Activated CD8-positive, alpha-beta memory T cell treated with anti-CD3 and anti-CD28 coated beads for 4 hours (primary cell): ENCODE results near the gene CNGA1.
"Not testable (repeated sequence)": the region's sequence is repeated elsewhere in the genome, so short reads cannot be mapped to it uniquely, and the experiment has no call there.

Source experiments
- DNase-seq, 2 donors: peaks; one replicate each; pipeline ENCODE4 v3.0.0-alpha.2; 2020; ENCODE audit warnings: low read depth in 2 of 2

CNGA1 gene

DNA sequence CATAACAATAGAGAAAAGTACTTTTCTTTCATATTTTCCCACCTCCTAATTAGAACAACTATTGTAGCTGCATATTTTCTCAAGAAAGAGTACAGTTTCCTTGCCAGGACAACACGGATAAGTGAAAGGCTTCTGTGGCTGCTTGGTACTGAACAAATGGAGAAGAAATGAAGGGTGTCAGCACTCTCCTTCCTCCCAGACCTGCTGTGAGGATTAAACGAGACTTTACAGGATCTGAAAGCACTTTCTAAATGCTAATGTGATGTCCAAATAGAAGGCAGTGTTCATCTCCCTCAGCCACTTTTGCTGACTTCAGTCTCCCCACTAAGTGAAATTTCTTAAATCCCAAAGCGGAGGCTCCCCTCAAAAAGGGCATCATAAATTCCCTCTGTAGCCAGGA lies 14.0 kb upstream of the CNGA1 start:
- no peak for DNase-seq

- no peak for DNase-seq
Measured at GRCh38 chr4:48028696-48029095, 12.2 kb upstream of the CNGA1 start.

GRCh38 chr4:48027653-48028052 lies 11.2 kb upstream of the CNGA1 start:
- DNase-seq = no peak

DNA sequence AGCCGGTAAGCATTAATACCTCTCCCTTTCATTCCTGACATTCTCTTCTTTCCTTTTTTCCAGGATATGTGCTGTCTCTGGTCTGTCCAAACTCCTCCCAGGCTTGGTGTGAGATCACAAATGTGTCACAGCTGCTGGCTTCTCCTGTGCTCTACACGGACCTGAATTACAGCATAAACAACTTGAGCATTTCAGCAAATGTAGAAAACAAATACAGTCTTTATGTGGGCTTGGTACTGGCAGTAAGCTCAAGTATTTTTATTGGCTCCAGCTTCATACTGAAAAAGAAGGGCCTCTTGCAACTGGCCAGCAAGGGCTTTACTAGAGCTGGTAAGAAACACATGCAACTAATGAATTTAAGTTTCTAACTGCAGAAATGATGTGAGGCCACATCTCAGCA lies 8.5 kb upstream of the CNGA1 start:
- no peak for DNase-seq

DNA sequence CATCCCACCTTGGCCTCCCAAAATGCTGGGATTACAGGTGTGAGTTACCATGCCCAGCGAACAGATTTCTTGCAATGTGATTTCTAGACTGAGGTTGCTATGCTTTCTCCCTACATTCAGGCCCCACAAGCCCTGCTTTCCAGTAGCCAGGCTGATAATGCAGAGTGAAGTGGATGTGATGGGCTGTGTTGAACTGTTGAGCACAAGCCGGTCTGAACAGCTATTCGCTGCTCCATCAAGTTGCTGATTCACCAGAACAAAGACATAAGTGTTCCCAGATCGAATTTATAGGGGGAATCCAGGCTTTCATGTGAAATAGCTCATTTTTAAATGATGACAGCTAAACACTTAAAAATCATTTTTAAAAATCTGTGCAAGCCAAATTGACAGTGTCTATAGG lies 8.0 kb upstream of the CNGA1 start:
- DNase-seq = no peak

GRCh38 chr4:48022192-48022799 lies 5.8 kb upstream of the CNGA1 start:
- no peak for DNase-seq

DNA sequence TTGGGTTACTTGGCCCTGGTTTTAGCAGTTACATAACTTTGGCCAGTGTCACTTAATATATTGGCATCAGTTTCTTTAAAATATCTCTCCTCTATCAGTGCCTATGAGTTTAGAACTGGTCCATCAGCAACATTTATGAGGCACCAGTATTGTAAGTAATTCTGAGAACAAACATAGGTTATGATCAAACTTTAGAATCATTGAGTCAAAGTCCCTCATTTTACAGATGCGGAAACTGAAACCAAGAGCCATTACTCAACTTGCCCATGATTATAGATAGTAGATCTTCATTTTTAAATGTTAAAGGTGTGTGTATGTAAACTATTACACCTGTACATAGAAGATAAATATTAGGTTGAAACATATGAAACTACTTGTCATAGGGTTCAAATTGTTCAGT lies 4.6 kb upstream of the CNGA1 start:
- no peak for DNase-seq

DNA sequence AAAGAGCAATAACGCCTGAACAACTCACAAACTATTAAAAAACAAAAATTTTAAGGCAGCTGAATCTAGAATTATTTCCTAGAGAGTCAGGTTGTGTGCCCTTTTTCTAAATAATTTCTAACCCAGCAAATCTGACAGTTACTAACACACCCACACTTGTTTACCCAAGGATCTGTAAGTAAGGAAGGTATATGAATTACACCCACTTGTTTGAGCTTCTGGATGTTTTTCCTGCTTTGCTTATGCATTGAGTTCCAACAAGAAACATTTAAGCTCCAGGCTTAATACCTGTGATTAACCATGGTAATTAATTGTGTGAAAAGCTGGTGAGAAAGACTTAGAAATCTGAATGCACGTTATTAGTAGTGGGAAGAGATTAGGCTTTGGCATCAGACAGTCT lies 1.6 kb upstream of the CNGA1 start:
- DNase-seq = no peak

- peak; percentile 17 to 26 for DNase-seq
Measured at GRCh38 chr4:48017108-48017571, 659 bp upstream of the CNGA1 start.

DNA sequence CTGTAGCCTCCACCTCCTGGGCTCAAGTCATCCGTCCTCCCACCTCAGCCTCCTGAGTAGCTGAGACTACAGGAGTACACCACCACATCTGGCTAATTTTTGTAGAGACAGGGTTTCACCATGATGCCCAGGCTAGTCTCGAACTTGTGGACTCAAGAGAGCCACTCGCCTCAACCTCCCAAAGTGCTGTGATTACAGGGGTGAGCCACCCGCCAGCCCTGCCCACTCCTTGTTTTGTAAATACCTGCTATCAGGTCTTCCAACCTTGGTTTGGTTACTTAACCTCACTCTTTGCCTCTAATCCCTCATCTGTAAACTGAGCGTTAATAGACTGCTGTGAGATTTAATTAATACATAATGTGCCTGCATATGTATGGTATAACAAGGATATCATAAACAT lies 803 bp downstream of the CNGA1 start:
- no peak for DNase-seq

- DNase-seq = no peak
Measured at GRCh38 chr4:48015216-48015615, 1.3 kb downstream of the CNGA1 start.

GRCh38 chr4:48012824-48013223 lies 3.7 kb downstream of the CNGA1 start:
- no peak for DNase-seq

GRCh38 chr4:48011722-48012121 lies 4.8 kb downstream of the CNGA1 start:
- DNase-seq = no peak

- DNase-seq = not testable (repeated sequence)
Measured at GRCh38 chr4:48010906-48011305, 5.6 kb downstream of the CNGA1 start.

- DNase-seq = no peak
Measured at GRCh38 chr4:48008021-48008596, 8.4 kb downstream of the CNGA1 start.

DNA sequence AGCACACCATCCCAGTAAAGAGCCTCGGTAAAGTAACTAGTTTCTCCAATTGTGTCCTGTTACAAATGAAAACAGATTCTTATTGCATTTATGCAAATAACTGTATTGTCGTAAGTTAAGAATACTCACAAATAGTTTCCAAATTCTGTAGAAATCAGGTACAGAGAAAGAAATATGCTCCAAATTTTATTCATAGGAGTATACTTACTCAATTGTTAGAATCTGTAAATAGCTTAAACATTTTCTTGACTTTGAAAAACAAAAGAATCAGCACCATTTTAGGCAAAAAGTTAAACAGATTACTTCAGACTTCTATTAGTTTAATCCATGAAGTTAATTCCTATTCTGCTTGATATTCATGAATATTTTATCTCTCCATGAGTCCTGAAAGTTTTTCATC lies 10.7 kb downstream of the CNGA1 start:
- no peak for DNase-seq

DNA sequence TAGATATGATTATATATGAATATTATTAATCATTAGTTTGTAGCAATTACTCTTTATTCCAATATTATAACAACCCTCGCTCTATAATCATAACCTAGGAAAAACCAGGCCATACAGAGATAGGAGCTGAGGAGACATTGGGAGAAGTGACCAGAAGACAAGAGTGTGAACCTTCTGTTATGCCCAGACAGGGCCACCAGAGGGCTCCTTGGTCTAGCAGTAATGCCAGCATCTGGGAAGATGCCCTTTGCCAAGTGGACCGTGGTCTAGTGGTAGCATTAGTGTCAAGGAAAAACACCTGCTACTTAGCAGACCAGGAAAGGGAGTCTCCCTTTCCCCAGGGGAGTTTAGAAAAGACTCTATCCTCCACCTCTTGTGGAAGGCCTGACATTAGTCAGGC lies 12.9 kb downstream of the CNGA1 start:
- not testable (repeated sequence) for DNase-seq

DNA sequence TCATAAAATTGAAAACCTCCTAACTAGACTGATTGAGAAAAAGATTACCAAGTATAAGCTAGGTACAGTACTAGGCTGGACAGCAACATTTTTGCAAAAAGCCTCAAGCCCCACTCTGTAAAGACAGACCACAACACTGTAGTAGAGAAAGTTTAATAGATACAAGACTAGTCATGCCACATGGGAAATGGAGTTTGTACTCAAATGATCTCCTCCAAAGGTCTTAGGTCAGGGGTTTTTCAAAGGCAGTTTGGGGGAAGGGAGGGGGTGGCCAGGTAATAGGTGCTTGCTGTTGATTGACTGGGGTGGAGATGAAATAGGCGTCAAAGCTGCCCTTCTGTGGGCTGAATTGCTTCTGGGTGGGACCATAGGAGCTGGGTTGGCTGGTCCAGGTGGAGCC lies 14.2 kb downstream of the CNGA1 start:
- DNase-seq = no peak

GRCh38 chr4:47996021-47996420 lies 20.5 kb downstream of the CNGA1 start:
- DNase-seq = no peak

- not testable (repeated sequence) for DNase-seq
Measured at GRCh38 chr4:47992475-47992874, 24.0 kb downstream of the CNGA1 start.

GRCh38 chr4:47990145-47990544 lies 26.3 kb downstream of the CNGA1 start:
- no peak for DNase-seq

GRCh38 chr4:47974566-47974965 lies 41.9 kb downstream of the CNGA1 start:
- no peak for DNase-seq

- no peak for DNase-seq
Measured at GRCh38 chr4:47972721-47973120, 43.8 kb downstream of the CNGA1 start.

DNA sequence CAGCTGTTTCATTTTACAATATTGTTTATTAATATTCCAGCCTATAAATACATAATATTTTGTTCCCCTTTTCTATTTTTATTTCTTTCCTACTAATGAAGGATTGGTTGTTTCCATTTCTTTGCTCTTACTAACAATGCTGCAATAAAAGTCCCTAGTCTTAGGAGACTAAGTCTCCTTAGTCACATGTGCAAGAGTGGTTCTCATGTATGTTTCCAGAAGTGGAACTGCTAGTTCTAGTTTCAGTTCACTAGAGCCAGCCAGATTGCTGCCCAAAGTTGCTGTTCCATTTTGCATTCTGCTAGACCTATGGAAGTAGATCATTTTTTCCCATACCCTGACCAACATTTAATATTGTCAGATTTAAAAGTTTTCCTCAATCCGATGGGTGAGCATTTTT lies 44.3 kb downstream of the CNGA1 start:
- no peak for DNase-seq
